Pancreas (tissue), 10 donors: ENCODE data around the gene MREG. TPM values are rescaled to one million over a fixed set of nuclear protein-coding genes. Genes with fewer than 3 reads are reported as not detected.

Source experiments
- ATAC-seq, 4 donors: fragments of 200-7000 bp; cut with Tn5 transposase; one replicate each; pipeline versions ENCODE4 v1.8.0 to v1.9.1; 2020; ENCODE audit warnings: mild to moderate bottlenecking in 4 of 4, moderate library complexity in 4 of 4
- DNase-seq, 6 donors: peaks; one replicate each; pipeline ENCODE4 v3.0.0-alpha.2; 2020
- FAIRE-seq: peaks from 2 replicates; lab custom pipeline; 2012; peaks lifted over from hg19 to GRCh38; lab: Jason Lieb, UNC
- H3K27ac ChIP-seq, 4 donors: fragments of 200-600 bp; sonication (generic); 1 replicate in 3 of 4; 2 replicates in 1 of 4; pipeline versions ENCODE4 v1.5.0 to v1.8.0; 2020
- H3K27me3 ChIP-seq, 4 donors: fragments of 200-600 bp; one replicate each; pipeline ENCODE4 v1.8.0; 2021
- H3K36me3 ChIP-seq, 3 donors: fragments of 200-600 bp; sonication (generic) in 1 of 3; one replicate each; pipeline versions ENCODE4 v1.5.0 to v1.8.0; 2020 to 2021
- H3K4me1 ChIP-seq, 3 donors: fragments of 200-600 bp; one replicate each; pipeline ENCODE4 v1.8.0; 2021
- H3K4me3 ChIP-seq, 4 donors: fragments of 200-600 bp; sonication (generic) in 2 of 4; one replicate each; pipeline versions ENCODE4 v1.5.0 to v1.8.0; 2020 to 2021
- H3K9me3 ChIP-seq, 4 donors: fragments of 200-600 bp; one replicate each; pipeline ENCODE4 v1.8.0; 2021
- WGBS, 2 donors: extraction: QIAGEN DNeasy Blood & Tissue Kit; methylation state at CpG; one replicate each; pipeline ENCODE4 v1.1.7; 2013; 5-methylcytosine and 5-hydroxymethylcytosine counted together
- intact Hi-C, 3 donors: fragments of 100-400 bp; cut with DNase I; formaldehyde crosslinking; loops; one replicate each; pipeline versions ENCODE4 v1.11.1 to v1.14.2; 2022
- polyA plus RNA-seq, 2 donors: library from polyadenylated mRNA; stranded (reverse); fragments of 200-250 nt; gene quantifications; one replicate each; pipeline ENCODE4 v1.2.3, GENCODE V29; 2013
- total RNA-seq, 6 donors: library from RNA; stranded (reverse); fragmentation: NEBNext Ultra II Directional in 4 of 6; extraction: Animal tissue kit (Norgen Biotek cat#: 25700) in 4 of 6; gene quantifications; one replicate each; pipeline versions ENCODE4 v1.2.1 to v1.2.4, GENCODE V29; 2021 to 2023
- TF ChIP-seq, protein P1 (sequence below), 4 donors: fragments of 200-600 bp; sonication (generic) in 3 of 4; IDR thresholded peaks; one replicate each; pipeline versions ENCODE4 v1.5.0 to v1.8.0; 2021; ENCODE audit warnings: antibody characterized with exemption in 4 of 4
- donor health status: healthy with polysubstance abuse.
- donor health status: DM: no; HTN: no; CAD: no; lungs with moderate emphysema.
- donor health status: DM: no; HTN: no; CAD: no.
- donor health status: control.
- donor health status: control.
- donor health status: Bipolar disorder and iron deficiency.
- donor health status: DM: yes; HTN: yes; CAD: no.
- donor health status: DM: no; HTN: no; CAD: no.
- donor health status: DM: no; HTN: no; CAD: no.
- donor health status: DM: yes; HTN: yes; CAD: no.

The MREG gene, protein sequence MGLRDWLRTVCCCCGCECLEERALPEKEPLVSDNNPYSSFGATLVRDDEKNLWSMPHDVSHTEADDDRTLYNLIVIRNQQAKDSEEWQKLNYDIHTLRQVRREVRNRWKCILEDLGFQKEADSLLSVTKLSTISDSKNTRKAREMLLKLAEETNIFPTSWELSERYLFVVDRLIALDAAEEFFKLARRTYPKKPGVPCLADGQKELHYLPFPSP
- total RNA-seq = 1 to 10 TPM; 1.3 to 4.8 (median 2.4) TPM
- 1 to 10 TPM; 1.2 to 2.4 TPM for polyA plus RNA-seq

DNA sequence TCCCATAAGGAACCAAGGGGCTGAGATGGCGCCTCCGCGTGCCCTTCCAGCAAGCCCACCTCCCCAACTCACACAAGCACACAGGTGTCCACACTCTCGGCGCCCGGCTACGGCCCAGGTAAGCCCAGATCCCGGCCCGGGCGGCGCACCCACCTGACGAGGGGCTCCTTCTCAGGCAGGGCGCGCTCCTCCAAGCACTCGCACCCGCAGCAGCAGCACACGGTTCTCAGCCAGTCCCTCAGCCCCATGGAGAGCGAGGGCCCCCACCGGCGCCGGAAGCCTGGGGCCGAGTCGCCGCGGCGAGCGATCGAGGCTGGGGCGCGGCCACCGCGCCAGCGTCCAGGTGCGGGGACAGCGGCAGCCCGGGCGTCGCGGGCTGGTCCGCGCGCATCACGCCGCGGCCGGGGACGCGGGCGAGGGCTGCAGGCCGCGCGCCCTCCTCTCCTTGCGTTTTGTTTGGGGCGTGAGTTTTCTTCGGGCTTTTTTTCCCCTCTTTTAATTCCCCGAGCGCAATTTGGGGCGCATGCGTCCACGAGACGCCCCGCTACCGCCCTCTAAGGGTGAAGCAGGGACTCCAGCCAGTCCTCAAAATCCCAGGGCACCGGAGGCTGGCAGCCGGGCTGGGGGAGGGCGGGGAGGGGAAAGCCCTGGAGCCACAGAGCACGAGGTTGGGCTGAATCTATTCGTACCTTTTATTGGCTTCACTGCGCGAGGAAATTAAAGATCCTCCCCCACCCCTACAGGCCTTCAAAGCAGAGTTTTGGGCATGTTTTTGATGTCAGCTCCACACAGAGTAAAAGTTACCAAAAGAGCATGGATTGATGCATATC lies at the start of gene MREG:
Gene MREG (minus strand): TSS at position 472 of the 830 bp plus-strand sequence. CDS start 224 bp downstream, at position 248.
- TF ChIP-seq, protein P1, sequence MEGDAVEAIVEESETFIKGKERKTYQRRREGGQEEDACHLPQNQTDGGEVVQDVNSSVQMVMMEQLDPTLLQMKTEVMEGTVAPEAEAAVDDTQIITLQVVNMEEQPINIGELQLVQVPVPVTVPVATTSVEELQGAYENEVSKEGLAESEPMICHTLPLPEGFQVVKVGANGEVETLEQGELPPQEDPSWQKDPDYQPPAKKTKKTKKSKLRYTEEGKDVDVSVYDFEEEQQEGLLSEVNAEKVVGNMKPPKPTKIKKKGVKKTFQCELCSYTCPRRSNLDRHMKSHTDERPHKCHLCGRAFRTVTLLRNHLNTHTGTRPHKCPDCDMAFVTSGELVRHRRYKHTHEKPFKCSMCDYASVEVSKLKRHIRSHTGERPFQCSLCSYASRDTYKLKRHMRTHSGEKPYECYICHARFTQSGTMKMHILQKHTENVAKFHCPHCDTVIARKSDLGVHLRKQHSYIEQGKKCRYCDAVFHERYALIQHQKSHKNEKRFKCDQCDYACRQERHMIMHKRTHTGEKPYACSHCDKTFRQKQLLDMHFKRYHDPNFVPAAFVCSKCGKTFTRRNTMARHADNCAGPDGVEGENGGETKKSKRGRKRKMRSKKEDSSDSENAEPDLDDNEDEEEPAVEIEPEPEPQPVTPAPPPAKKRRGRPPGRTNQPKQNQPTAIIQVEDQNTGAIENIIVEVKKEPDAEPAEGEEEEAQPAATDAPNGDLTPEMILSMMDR (IDR thresholded peaks at IDR 0.05) = peak; percentile 44 to 63 (median 52)
- Histone ChIP-seq H3K4me3 (peak within 1 kb of the TSS; percentile 41 to 81 (median 69)), H3K9me3 (no peaks in the 10 kb centered on the region), H3K27ac (peak within 1 kb of the TSS in 3 of 4 donors; percentile 7 to 72 (median 67)), H3K27me3 (no peaks in the 10 kb centered on the region), H3K4me1 (peaks cover 0 to 5% (median 3%) of the 10 kb centered on the region in 3 donors), H3K36me3 (no peaks in the 10 kb centered on the region)
- peak; percentile 73 to 90 (median 82) for DNase-seq
- ATAC-seq = peak; percentile 79 to 93 (median 87)
- intact Hi-C loops = no loop called here
- no peak for FAIRE-seq
- WGBS, 2 donors = 1% methylated on average over 61 to 70 of the region's 70 CpGs

DNA sequence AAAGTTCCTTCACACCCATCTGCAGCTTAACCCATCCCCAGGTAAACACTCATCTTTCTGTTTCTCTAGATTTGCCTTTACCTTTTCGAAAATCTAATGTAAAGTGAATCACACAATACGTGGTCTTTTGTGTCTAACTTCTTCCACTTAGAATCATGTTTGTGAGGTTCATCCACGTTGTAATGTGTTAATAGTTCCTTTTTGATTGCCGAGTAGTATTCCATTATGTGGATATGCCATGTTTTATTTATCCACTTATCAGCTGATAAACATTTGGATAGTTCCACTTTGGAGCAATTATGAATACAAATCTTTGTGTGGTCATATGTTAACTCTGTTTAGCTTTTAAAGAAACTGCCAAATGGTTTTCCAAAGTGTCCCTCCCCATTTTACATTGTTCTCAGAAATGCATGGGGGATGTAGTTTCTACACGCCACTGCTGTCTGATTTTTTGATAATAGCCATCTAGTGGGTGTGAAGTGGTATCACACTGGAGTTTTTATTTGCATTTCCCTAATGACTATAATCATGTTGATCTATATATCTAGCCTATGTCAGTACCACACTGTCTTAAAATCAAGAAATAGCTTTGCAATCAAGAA lies 46.0 kb upstream of the MREG start:
- Histone ChIP-seq H3K4me1 (peaks cover 0 to 5% (median 0%) of the 10 kb centered on the region in 3 donors), H3K27ac (no peak overlapping the region), H3K36me3 (no peaks in the 10 kb centered on the region), H3K27me3 (no peaks in the 10 kb centered on the region), H3K9me3 (no peaks in the 10 kb centered on the region), H3K4me3 (no peak overlapping the region)
- intact Hi-C loops = no loop called here
- ATAC-seq (no peak), DNase-seq (no peak), FAIRE-seq (no peak)
- 95 to 97% methylated on average over 5 of the region's 5 CpGs for WGBS, 2 donors
- TF ChIP-seq, protein P1 (IDR thresholded peaks at IDR 0.05) = no peak

DNA sequence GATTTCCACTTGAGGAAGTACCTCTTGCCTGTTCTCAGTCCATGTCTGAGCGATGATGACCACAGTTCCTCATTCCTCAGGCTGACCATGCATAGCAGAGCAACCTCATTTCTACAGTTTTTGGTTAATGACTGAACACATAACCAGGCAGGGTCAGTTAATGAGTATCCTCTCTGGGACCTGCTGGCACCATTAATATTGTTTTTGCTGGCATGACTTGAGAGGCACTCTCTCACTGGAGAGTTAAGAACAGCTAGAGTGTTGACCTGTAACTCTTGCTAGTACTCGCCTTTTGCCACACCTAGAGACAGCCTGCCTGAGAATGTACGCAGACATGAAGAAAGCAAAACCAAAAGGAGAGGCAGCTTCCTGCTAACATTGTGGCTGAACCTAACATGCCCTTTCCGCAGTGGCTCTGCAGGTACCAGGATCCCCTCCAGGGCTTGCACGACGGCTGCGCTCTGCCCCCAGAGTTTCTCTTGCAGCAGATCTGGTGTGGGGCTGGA lies 44.4 kb upstream of the MREG start:
- H3K4me1 ChIP-seq = peaks cover 0 to 5% (median 0%) of the 10 kb centered on the region in 3 donors
- H3K4me3 ChIP-seq = peak overlapping the region in 1 of 4 donors; percentile 9
- FAIRE-seq = no peak
- intact Hi-C loops = no loop called here
- no peaks in the 10 kb centered on the region for H3K36me3 ChIP-seq
- ATAC-seq = peak; percentile 85 to 95 (median 92)
- TF ChIP-seq, protein P1 (IDR thresholded peaks at IDR 0.05) = no peak
- WGBS, 2 donors = 52 to 71% methylated on average over 7 of the region's 7 CpGs
- H3K27ac ChIP-seq = peak overlapping the region; percentile 49 to 78 (median 60)
- H3K27me3 ChIP-seq = no peaks in the 10 kb centered on the region
- DNase-seq = peak in 3 of 6 donors; percentile 26 to 54 (median 46)
- no peaks in the 10 kb centered on the region for H3K9me3 ChIP-seq

DNA sequence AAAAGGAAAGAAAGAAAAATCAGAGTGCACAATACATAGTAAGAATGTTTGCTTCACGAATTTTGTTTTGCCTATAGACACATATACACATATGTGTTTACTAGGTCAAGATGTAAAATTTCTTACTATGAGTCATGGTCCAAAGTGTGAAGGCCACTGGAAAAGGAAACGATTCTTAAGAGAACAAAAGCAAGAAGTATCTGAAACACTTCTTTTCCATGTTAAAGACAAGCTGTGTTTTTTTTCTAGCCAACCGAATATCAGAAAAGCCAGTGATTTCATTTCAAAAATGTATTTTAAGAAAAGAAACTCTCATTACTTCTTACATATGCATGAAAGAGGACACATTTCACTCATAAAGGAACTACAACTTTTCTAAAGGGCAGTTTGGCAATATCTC lies 43.4 kb upstream of the MREG start:
- Histone ChIP-seq H3K4me3 (no peak overlapping the region), H3K9me3 (no peaks in the 10 kb centered on the region), H3K27ac (peak overlapping the region in 3 of 4 donors; percentile 50 to 78 (median 70)), H3K4me1 (peaks cover 0 to 5% (median 0%) of the 10 kb centered on the region in 3 donors), H3K27me3 (no peaks in the 10 kb centered on the region), H3K36me3 (no peaks in the 10 kb centered on the region)
- TF ChIP-seq, protein P1 (IDR thresholded peaks at IDR 0.05) = no peak
- ATAC-seq = peak in 1 of 4 donors; percentile 44
- 47 to 53% methylated on average over 3 of the region's 3 CpGs for WGBS, 2 donors
- no peak for FAIRE-seq
- intact Hi-C loops = no loop called here
- no peak for DNase-seq
